SHP77 (cell line): Measurements from ENCODE around the gene CD37.

ENCODE experiments used
- DNase-seq, 2 experiments: peaks; one replicate each; lab custom pipeline; 2025; lab: John Stamatoyannopoulos, UW

CD37 gene

DNA sequence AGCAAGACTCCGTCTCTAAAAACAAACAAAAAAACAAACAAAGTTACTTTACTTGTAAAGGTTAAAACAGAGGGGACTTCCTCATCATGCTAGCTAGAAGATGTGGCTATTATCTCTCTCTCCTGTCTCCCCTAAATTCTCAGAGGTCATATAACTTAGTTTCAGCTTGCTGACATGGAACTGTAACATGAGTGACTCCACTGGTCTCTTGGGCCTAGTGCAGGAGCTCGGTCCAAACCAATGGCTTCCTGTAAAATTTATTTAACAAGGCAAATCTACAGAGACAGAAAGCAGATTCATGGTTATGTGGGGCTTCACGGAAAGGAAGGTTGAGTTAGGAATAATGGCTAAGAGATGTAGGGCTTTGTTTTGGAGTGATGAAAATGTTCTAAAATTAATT lies 43.3 kb downstream of the CD37 start:
- DNase-seq: no peak

DNA sequence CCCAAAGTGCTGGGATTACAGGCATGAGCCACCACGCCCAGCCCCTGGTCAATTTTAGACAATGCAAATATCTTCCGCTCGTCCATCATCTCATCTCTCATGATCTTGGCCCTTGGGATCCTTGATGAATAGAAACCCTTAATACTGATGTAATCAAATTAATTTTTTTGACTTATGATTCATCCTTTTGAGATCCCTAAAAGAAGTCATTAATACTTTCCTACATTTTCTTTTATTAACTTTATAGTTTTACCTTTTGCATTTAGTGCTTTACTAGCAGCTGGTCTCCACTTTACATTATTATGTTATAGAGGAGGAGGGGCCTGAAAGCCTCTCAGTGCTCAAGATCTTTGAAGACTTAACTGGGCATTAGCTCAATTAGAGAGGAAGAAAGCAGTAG lies 45.2 kb downstream of the CD37 start:
- no peak for DNase-seq

DNA sequence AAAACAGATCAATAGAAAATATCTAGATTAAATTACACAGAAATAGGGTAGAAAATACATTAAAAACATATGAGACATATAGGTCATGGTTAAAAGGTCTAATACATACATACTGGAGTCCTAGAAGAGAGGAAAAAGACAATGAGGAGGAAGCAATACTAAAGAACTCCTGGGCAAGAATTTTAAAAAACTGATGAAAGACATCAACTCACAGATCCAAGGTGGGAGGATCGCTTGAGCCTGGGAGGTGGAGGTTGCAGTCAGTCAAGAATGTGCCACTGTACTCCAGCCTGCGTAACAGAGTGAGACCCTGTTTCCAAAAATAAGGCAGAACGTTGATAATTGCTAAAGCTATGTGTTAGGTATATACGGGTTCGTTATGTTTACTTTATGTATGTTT lies 47.4 kb downstream of the CD37 start:
- no peak for DNase-seq

DNA sequence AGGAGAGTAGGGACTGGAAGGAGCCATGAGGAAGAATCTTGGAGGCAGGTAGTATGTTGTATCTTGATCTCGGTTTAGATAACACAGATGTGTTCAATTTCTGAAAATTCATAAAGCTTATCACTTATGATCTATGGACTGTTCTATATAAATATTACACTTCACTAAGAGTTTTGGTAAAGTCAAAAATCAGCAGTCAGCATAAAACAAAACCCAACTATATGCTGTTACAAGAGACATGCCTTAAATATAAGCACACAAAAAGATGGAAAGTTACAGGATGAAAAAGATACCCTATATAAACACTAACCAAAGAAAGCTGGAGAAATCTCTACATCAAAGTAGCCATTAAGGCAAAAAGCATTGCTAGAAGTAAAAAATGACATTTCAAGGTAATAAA lies 48.4 kb downstream of the CD37 start:
- no peak for DNase-seq

DNA sequence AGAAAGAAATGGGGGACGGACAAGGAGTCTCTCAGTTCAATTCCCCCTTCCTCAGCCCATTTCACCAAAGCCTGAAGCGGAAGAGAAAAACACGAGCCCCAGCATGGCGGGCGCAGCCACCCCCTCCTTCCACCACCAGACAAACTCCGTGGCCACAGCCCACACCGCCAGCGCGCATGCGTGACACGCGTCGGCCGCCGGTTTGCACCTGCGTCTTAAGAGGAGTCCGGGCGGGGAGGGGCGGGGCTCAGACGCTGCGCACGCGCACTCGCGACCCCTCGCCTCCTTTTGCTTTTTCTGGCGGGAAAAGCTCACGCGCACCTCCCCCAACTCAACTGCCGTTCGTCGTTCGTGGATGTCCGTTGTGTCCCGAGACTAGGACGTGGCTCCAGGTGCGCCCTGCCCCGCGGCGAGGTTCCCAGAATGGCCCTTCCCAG lies 52.7 kb downstream of the CD37 start, which contains the start of gene KASH5:
KASH5 (plus strand) TSS at position 314 of the 437 bp plus-strand sequence. CDS start 2,635 bp downstream, outside the sequence.
- DNase-seq: no peak

DNA sequence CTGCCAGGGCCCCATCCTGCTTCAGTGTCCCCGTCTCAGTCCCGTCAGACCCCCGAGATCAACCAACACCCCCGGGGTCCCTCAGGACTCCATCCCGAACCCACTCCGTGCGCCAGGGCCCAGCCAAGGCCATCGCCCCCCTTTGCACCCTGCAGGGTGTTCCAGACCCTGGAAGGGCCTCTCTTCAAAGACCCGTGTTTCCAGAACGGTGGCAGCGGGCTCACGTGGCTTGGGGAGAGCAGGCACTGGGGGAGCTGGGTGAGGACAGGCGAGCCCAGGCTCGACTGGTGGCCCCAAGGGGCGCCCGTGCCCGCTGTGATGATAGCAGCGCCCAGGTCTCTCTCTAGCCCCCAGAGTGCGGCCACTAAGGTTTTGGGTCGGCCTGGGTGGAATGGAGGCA lies 54.2 kb downstream of the CD37 start:
- no peak for DNase-seq
